Inflammatory macrophage (primary cell): Measurements from ENCODE around the gene TFAP2E.

ENCODE experiments used
- DNase-seq, 2 donors: peaks; one replicate each; pipeline ENCODE4 v3.0.0-alpha.2; 2020 to 2022
- total RNA-seq, 18 experiments: gene quantifications; one replicate each; lab custom pipeline; 2026; ENCODE audit warnings: mixed read lengths in 6 of 18, inconsistent platforms in 2 of 18; lab: John Stamatoyannopoulos, UW

Gene TFAP2E
- total RNA-seq: 0.06 to 1.5 (median 0.66) reads per million in 18 experiments

DNA sequence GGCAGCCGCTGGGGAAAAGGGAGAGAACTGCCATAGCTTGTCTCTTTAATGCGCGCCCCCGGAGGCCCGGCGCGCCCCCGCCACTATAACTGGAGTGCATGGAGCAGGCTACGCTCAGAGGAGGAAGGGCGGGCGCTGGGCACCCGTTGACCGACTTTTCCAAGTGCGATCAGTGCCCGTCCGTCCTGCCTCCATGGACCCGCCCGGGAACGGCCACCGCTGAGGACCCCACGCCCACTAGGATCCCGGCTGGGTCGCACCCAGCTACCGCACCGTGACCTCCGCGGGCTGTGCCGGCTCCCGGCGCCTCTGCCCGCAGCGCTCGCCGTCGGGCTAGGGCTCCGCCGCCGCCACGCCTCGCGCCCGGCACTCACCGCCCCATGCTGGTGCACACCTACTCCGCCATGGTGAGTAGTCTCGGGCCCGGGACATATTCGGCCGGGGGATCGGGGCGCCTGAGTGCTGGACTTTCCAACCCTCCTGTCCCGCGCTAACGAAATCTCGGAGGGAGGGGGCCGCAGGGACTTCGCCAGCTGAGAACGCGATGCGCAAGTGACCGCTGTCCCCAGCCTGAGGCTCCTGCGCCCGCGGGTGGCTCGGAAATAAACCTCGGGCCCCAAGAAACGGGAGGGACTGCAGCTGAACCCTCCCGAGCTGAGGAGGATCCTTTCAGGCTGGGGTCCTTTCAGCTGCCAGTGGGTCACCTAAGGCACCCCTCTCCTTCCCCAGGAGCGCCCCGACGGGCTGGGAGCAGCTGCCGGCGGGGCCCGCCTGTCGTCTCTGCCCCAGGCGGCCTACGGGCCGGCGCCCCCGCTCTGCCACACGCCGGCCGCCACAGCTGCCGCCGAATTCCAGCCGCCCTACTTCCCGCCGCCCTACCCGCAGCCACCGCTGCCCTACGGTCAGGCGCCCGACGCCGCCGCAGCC, at the start of gene TFAP2E:
Gene TFAP2E, plus strand, starts transcription at position 117 of the 927 bp plus-strand sequence. Its CDS starts 264 bp downstream, at position 381.
- DNase-seq: peak; percentile 50 to 63

DNA sequence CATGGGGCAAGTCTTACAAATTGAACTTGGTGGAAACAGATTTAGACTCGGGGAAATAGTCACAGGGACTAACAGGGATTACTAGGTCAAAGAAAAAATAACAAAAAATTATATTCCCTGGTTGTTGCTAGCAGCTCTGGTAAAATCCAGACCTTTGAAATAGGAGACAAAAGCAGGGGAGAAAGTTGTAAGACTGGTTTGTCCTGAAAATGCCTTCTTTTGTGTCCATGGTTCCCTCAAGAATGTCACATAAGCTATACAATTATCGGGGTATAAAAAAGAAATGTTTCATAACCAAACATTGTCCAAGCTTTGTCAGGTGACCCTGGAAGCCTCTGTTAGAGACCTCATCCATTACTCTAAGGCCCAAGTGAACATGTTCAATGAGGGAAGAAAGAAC, 49.0 kb upstream of the TFAP2E start:
- no peak for DNase-seq

DNA sequence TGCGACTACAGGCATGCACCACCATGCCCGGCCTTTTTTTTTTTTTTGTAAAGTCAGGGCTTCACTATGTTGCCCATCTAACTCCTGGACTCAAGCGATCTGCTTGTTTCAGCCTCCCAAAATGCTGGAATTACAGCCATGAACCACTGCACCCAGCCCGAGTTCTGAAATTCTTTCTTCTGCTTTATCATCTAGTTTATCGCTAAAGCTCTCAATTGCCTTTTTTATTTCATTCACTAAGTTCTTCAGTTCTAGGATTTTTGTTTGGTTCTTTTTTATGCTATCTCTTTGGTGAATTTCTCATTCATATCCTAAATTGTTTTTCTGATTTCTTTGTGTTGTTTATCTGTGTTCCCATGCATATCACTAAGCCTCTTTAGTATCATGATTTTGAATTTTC, 42.9 kb upstream of the TFAP2E start:
- no peak for DNase-seq

DNA sequence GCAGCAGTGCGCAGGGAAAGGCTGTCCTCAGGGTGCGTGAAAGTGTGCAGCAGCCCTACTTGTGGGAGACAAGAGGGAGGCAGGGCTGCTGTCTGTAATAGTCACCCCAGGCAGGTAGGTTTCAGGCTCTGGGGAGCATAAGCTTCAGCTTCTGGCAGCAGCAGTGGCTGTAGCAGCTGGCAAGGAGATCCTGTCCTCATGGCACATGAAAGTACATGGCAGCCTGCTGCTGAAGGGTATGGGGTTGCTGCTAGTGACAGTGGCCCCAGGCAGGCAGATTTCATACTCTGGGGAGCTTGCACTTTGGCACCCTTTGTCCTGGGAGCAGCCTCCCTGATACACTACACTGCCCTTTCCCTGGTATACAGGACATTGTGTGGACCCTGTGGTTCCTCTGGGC, 42.2 kb upstream of the TFAP2E start:
- DNase-seq: no peak

DNA sequence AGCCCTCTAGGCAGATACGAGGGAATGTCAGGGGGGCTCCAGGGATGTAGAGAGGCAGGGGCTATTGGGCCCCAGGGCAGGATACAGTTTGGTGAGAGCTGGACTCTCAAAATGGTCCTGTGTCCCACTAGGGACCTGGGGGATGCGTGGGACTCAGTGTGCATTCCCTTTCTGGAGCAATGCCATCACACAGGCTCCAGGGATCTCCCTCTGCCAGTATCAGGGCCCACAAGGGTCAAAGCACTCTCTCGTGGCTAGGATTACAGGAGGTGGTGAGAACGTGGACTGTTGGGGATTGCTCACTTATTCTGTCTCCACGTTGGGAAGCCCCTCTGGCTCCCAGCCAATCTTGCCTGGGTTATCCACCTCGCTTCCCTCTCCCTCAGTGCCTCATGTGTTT, 41.7 kb upstream of the TFAP2E start:
- no peak for DNase-seq

DNA sequence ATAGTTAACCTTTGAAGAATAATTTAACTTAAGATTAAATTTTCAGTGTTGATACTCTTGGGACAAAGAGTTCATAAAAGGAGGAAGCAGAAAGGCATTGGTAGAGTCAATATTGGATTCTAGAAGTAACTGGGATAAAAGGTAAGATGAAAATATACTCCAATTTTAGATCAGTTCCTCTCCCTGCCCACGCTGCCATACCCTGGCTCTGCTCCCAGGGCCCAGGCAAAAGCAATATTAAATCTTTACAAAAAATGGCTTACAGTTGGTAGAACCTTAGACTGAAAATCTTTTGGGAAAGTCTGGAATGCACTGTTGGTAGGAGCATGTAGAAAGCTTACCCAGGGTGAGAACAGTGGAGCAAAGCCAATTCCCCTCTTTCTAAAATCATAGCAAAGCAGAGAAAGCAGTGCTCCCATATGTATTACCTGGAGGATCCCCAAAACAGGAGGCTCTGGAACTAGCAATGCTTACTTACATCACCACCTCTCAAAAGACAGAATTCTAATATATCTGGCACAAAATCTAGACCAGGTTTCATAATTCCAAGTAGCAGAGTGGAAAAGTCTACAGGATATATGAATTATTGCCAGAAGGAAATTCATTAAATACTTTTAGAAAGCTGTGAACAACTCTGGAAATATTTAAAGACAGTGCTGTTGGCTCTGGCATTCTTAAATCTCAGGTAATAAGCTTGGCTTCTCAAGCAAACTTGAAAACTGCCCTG, 40.5 kb upstream of the TFAP2E start:
- no peak for DNase-seq

DNA sequence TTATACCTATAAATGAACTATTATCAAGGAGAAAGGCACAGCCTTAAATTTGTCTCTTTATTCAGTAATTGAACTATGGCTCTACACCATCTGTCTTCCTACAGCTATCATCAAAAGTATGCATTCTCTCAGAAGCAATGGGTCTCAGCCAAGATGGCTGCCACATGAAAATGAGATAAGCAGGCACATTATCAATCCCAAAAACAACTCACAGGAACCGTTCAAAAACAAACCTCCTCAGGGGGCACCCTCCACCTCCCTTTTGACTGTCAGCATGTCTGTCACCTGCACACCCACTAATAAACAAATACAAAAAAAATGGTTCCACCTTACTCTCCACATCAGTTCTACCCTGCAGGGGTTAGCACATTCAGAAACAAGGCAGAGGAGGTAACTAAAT, 39.5 kb upstream of the TFAP2E start:
- DNase-seq: no peak

DNA sequence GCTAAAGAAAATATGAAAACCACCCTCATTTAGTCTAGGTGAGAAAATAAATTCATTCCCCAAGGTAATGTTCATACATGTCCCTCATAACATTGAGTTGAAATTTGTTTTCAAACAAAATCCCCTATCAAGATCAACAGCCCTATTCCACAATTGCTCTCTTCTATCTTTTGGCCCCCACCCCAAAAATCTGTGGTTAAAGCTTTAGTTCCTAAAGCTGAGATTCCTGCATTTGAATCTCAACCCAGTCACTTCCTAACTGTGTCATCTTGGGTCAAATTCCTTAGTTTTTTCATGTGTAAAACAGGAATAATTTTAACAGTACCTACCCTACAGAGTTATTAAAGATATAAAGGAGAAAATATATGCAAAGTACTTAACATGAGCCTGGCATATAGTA, 37.9 kb upstream of the TFAP2E start:
- DNase-seq: no peak

DNA sequence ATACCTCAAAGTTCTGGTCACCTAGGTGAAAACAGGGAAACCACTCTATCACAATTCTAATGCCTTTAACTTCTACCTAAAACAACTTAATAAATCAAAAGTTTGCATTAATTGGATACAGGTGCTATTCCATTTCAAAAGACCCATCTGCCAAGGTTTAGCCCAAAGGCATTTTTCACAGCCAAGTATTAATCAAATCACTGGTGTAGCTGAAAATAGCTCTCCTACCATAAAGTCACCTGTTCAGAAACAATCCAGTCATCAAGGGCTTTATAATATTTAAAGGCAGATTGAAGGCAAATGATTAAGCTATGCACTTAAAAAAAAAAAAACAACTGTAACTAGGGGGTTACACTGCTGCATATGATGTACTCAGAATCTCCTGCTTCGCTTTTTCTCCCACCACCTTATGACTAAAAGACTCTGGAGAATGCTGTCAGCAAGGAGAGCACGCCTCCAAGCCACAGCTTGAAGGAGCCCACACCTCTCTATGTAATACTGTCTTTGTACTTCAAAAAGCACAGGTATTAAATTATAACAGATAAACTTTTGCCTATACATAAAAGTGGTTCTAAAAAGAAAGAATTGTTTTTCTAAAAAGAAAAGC, 36.5 kb upstream of the TFAP2E start:
- no peak for DNase-seq

DNA sequence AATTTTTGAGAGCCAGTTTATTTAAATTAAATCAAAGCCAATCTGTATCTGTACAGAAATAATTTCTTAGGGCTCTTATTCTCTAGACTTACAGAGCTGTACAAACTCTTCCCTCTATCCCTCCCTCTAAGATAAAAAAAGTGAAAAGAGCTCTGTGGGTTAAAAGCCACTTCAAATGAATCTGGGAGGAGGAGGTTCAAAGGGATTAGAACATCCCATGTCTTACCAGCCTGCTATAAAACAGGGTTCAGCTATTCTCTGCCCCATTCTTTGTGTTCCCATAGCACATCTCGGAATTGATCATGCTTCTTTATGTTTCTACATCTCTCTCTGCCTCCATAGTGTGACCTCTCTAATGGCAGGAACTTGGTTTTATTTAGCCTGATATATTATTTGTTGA, 35.3 kb upstream of the TFAP2E start:
- no peak for DNase-seq

DNA sequence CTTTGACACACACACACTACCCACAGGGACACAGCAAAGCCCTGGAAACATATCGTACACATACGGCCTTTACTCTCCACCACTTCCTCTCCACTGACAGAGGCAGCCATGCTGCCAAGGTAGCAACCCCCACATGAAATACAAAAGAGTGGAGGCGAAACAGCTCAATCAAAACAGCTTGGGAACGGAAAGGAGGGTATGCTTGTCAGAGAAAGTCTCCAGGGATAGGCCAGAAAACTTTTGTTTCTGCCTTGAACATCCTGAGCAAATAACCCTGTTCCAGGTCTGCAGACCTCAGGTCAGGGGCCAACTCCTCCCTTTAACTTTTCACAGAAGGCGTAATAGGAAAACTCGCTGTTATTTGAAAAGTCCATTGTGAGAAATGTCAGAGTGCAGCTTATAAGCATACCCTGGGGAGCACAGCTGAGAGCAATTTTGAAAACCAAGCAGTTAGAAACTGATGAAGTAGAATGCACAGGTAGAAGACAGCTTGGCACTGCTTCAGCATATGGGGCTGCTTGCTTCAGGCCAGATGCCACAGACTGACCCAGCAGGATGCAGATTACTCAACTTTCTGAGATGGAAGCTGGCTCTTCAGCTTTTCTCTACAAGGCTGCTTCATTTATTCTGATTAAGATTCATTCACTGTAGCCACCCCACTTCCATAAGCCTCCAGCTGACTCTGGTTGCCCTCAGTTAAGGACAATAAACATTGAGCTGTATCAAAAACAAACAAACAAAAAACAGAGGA, 33.9 kb upstream of the TFAP2E start:
- DNase-seq: no peak

DNA sequence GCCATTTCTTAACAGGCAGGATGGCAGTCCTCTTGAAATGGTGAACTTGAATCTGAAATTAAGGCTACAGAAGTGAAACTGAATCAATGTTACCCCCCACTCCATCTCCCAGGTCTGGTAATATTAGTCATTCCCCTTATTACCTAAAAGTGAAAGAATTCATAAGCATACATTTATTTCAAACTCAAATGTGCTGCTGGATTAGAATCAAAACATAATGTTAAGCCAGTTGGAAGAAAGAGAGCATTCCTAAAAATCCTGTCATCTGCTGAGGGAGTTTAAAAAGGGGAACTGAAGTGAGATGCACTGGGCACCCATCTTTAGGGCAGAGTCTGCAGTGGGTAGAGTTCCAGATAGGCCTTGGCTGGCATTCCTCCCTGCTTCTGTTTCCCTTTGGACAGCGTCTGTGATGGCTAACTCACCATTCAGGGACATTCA, 33.3 kb upstream of the TFAP2E start:
- no peak for DNase-seq

DNA sequence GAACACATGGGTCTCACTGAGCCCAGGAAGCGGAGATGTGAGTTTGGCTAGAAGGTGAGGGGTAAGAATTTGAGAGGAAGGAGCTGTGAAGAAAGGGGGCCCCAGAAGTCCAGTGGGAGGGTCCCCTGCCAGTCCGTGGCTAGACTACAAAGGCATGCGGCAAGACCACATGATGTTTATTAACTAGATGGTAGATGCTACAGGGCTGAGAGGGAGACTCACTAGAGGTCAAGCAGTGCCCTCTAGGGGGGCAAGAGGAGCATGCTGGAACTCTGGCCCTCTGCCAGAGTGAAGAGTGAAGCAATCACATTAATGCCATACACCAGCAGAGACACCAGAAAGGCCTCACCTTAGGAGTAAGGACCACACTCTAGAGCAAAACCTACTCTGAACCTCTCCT, 28.1 kb upstream of the TFAP2E start:
- DNase-seq: peak; percentile 44 to 53

DNA sequence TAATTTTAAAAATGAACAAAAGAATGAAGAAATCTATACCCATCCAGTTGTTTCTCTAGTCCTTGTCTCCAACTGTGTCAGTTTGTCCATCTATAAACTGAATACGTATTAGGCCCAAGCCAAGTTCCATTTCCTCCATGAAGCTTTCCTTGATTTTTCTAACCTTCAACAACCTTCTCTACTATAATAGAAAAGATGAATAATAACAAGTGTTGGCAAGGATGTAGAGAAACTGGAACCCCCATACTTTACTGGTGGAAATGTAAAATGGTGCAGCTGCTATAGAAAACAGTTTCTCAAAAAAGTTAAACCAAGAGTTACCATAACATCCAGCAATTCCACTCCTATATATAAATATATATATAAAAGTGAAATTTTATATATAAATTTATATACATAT, 26.5 kb upstream of the TFAP2E start:
- no peak for DNase-seq

DNA sequence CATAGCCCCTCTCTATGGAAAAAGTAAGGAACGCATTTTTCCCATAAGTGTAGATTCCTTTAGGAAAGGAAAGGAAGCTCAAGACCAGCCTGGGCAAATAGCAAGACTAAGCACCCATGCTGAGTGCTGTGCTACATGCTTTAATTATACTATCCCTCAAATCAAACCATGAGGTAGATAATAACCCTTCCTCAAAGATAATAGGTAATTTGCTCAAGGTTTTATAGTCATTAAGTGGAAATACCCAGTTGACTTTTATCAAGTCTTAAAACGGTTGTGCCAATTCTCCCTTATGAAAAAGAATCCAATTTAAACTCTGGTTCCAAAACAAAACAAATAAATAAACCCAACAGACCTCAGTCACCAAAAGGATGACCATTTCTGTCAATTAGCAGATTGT, 19.3 kb upstream of the TFAP2E start:
- no peak for DNase-seq

DNA sequence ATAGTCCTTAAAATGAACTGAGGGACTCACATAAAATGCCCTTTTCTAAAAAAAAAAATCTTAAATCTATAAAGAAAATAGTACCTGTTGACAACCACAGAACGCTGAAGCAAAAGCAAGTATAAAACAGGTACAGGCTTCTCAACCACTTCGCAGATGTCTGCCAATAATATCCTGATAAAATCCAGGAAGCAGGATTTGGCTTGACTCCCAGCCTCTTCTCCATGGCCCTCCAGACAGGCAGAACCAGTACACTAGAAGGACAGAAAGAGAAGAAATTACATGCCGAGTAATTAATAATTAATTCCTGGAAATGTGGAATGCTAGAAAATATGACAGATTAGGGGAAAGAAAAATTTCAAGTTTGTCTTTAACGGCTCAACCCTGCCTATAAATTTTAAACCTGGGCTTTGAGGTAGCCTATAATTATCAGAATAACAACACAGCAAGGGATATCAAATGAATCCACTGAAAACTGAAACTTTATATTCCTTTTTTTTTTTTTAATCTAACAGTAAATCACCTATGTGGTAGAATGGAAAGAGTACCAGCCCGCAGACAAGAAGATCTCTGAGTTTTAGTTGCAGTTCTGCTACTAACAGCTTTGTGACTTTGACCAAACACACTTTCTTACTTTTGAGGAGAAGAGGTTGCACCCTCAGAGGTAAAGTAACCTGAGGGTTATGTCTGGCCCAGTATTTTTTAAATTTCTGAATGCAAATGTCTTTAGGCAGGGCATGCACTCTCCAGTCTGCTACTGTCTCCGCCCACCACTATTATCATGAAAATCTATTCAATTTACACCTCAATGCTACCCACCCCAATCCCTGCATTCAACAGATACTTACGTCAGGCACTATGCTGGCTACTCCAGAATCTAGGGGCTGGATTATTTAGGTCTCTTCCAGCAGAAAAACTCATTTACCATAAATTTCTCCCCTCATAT, 18.6 kb upstream of the TFAP2E start:
- no peak for DNase-seq

DNA sequence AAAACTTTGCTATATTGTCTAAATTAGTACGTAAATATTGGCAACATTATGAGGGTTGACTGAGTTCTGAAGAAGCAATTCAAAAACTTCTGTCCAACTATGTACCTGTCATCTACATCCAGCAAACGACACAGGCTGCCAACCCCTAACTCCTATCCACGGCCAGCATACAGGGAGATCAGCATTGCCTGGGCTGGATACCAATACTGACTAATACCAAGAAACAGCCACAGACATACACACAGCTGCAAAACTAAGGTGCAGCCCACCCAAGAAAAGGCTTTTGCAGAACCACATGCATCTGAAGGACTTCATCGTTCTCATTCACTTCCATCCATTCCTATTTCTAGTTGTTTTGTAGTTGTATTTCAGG, 17.9 kb upstream of the TFAP2E start:
- no peak for DNase-seq

DNA sequence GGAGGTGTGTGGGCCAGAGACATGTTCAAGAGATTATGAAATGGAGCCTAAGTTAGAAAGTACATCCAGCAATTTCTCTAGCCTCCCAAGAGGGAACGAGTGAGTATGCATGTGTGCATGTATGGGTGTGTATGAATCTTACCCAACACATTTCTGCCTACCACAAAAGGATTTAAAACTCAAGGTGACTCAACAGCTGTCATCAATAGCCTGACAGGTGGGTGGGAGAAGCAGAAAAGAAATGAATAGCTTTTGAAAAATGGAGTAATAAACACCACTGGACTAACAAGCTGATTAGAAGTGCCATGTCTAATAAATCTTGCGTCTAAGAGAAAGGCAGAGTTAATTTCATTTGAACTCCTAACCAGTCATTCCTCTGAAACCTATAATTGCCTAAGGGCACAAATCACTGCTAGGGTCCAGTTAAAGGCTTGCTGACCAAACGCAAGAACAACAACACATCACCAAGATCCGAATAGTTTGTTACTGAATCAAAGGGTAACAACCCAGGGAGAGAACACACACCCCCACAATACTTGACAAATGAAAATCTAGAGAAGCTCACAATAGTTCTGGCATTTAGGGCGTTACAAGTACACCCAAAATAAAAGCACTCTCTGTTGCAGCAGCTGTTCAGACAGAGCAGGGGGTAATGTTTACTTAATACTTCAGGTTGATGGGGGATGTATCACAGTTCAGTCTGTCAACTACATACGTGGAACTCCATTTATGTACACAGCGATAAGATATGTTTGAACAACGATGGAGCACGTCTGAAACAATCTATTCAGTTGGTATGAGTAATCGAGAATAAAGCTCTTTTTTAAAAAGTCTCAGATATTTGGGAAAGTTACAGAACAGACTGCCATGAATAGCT, 17.3 kb upstream of the TFAP2E start:
- DNase-seq: no peak

DNA sequence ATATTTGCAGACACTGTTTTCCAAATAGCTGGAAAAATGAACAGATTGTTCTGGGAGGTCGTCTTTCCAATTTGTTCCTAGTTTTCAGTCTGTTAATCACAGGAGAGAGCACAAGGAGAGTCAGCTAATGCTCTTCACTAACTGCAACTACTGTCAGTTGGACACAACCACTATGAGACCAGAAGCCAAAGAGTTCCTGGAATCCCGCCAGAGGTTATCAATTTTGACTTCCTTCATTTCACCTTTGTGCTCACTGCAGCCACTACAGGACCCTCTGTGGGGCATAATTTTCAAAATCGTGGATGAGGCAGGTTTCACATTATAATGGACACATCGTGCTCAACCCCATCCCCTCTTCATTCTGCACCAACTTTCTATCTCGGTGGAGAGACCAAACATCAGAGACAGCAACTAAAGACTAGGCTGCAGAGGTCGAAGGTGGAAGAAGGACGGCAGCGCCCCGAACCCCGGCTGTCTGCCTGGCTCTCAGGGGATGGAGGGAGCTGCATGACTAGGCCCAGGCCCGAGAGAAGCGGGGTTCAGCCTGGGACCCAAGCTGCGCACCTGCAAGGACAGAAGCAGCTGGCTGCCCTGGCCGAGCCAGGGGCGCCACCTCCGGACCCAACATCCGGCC, 16.5 kb upstream of the TFAP2E start:
- no peak for DNase-seq

DNA sequence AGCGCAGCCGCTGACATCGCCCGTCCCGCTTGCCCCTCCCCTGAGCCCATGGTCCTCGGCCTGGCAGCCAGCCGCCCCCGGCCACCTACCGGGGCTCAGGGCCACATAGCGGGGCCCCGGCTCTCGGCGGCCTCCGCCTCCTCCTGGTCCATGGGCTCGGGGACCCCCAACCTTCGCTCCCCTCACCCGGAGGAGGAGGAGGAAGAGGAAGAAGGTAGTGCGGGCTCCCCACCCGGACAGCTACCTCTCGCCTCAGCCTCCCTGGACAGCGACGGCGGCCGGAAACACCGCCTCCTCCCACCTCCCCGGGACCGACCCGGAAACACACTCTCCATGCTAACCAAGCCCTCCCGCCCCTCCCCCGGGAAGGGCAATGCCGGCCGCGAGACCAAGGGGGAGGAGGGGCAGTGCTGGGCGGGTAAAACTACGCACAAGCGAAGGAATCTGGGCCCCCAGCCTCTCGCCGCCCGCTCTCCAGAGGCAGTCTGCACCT, 15.9 kb upstream of the TFAP2E start, which contains the start of gene KIAA0319L:
Gene KIAA0319L, minus strand, starts transcription at position 286 of the 493 bp plus-strand sequence. CDS start 2,912 bp downstream, outside the sequence.
- DNase-seq: peak in 1 of 2 donors; percentile 81
